HL-60 (cell line): ENCODE data around the gene PSTK.

Experiments used
- DNase-seq, 2 experiments: peaks; one replicate each; pipeline ENCODE4 v3.0.0-alpha.2; 2010 to 2020; ENCODE audit warnings: low read depth in 1 of 2, low spot score in 1 of 2
- H3K27ac ChIP-seq: fragments of 250-450 bp; sonication (Bioruptor Pico); replicated peaks from 2 replicates; pipeline ENCODE4 v1.5.1; 2020; ENCODE audit warnings: mild to moderate bottlenecking, moderate library complexity
- H3K27me3 ChIP-seq: fragments of 250-450 bp; sonication (Bioruptor Pico); 2 replicates; pipeline ENCODE4 v1.5.1; 2021; ENCODE audit warnings: mild to moderate bottlenecking, moderate library complexity; ENCODE audit not compliant: insufficient read depth, poor library complexity, severe bottlenecking
- H3K4me3 ChIP-seq: replicated peaks from 2 replicates; pipeline ENCODE4 v1.5.1; 2011; ENCODE audit warnings: mild to moderate bottlenecking, control low read depth, low read length; ENCODE audit not compliant: insufficient read depth
- GABPA ChIP-seq: IDR thresholded peaks from 2 replicates; pipeline ENCODE4 v1.6.1; 2012; ENCODE audit warnings: low read depth
- POLR2AphosphoS5 ChIP-seq: IDR thresholded peaks from 2 replicates; pipeline ENCODE4 v1.6.1; 2012; ENCODE audit warnings: low read depth
- SPI1 ChIP-seq: IDR thresholded peaks from 2 replicates; pipeline ENCODE4 v1.6.1; 2012; ENCODE audit warnings: low read depth, mild to moderate bottlenecking, borderline replicate concordance
- TF ChIP-seq, protein P1 (sequence below): IDR thresholded peaks from 2 replicates; pipeline ENCODE4 v1.6.1; 2012; ENCODE audit warnings: low read depth; ENCODE audit not compliant: insufficient replicate concordance
- TF ChIP-seq, protein P2 (sequence below): IDR thresholded peaks from one replicate; pipeline ENCODE4 v1.5.1; 2011; ENCODE audit warnings: low read length, control low read depth, inconsistent platforms; ENCODE audit not compliant: insufficient read depth

Gene PSTK

DNA sequence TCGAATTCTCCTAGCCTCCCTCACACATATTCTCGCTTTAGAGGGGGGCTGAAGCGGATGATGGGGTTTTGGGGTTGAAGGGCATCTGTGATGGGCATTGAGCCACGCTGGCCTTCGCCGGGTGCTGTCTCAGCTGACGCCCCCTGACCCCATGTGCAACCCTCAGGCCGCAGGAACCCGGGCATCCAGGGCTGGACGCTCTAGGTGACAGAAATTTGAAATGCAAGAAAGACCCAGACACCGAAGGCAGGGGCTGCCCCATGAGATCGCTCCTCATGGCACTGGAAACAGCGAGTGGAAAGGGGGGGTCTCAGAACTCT, 25.5 kb upstream of the PSTK start:
- no peak overlapping the region for H3K4me3 ChIP-seq
- no peak for DNase-seq
- no peaks in the 10 kb centered on the region for H3K27me3 ChIP-seq
- H3K27ac ChIP-seq, result peak overlapping the region; percentile 56
- TF ChIP-seq GABPA, result no peak
- TF ChIP-seq, protein P1, sequence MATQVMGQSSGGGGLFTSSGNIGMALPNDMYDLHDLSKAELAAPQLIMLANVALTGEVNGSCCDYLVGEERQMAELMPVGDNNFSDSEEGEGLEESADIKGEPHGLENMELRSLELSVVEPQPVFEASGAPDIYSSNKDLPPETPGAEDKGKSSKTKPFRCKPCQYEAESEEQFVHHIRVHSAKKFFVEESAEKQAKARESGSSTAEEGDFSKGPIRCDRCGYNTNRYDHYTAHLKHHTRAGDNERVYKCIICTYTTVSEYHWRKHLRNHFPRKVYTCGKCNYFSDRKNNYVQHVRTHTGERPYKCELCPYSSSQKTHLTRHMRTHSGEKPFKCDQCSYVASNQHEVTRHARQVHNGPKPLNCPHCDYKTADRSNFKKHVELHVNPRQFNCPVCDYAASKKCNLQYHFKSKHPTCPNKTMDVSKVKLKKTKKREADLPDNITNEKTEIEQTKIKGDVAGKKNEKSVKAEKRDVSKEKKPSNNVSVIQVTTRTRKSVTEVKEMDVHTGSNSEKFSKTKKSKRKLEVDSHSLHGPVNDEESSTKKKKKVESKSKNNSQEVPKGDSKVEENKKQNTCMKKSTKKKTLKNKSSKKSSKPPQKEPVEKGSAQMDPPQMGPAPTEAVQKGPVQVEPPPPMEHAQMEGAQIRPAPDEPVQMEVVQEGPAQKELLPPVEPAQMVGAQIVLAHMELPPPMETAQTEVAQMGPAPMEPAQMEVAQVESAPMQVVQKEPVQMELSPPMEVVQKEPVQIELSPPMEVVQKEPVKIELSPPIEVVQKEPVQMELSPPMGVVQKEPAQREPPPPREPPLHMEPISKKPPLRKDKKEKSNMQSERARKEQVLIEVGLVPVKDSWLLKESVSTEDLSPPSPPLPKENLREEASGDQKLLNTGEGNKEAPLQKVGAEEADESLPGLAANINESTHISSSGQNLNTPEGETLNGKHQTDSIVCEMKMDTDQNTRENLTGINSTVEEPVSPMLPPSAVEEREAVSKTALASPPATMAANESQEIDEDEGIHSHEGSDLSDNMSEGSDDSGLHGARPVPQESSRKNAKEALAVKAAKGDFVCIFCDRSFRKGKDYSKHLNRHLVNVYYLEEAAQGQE, result no peak
- no peak for TF ChIP-seq SPI1

DNA sequence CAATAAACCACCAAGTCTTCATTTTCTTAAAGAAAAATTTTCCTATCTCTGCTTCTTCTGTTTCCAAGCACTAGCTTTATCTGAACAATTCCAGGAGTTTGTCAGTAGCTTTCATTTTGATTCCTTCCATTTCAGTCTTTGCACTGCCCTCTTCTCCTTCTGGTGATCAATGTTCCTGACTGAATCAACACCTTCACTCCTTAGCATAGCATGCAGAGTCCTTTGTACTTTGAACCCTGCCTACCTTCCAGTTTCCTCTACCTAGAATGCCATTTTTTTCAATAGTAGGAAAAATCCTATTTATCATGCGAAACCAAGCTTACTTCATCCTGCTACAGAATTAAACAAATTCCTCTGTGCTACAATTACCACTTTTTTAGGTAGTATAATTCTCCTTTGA, 24.3 kb upstream of the PSTK start:
- TF ChIP-seq SPI1 (no peak), GABPA (no peak), POLR2AphosphoS5 (no peak)
- TF ChIP-seq, protein P1, result no peak
- TF ChIP-seq, protein P2, sequence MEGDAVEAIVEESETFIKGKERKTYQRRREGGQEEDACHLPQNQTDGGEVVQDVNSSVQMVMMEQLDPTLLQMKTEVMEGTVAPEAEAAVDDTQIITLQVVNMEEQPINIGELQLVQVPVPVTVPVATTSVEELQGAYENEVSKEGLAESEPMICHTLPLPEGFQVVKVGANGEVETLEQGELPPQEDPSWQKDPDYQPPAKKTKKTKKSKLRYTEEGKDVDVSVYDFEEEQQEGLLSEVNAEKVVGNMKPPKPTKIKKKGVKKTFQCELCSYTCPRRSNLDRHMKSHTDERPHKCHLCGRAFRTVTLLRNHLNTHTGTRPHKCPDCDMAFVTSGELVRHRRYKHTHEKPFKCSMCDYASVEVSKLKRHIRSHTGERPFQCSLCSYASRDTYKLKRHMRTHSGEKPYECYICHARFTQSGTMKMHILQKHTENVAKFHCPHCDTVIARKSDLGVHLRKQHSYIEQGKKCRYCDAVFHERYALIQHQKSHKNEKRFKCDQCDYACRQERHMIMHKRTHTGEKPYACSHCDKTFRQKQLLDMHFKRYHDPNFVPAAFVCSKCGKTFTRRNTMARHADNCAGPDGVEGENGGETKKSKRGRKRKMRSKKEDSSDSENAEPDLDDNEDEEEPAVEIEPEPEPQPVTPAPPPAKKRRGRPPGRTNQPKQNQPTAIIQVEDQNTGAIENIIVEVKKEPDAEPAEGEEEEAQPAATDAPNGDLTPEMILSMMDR, result no peak
- DNase-seq, result no peak
- Histone ChIP-seq H3K27me3 (no peaks in the 10 kb centered on the region), H3K27ac (no peak overlapping the region), H3K4me3 (no peak overlapping the region)

DNA sequence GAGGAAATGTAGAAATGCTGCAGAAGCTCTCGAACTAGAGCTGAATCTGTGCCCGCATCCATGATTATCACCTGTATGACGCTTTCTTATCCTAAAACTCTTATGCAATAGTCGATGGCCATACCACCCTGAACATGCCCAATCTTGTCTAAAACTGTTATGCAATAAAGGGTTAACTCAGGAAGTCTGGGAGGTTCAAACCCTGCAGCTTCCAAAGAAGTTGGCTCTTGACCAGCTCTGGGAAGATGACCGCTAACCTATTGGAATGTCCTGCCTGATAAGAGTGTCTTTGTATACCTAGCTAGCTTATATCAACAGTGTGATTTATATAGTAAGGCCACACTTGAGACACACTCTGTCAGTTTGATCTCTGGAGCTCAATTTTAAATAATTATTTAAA, 22.7 kb upstream of the PSTK start:
- no peak for DNase-seq
- Histone ChIP-seq H3K27ac (no peak overlapping the region), H3K4me3 (no peak overlapping the region), H3K27me3 (no peaks in the 10 kb centered on the region)
- TF ChIP-seq, protein P1, result no peak
- TF ChIP-seq GABPA, result no peak
- TF ChIP-seq, protein P2, result no peak
- no peak for TF ChIP-seq SPI1
- TF ChIP-seq POLR2AphosphoS5, result no peak

DNA sequence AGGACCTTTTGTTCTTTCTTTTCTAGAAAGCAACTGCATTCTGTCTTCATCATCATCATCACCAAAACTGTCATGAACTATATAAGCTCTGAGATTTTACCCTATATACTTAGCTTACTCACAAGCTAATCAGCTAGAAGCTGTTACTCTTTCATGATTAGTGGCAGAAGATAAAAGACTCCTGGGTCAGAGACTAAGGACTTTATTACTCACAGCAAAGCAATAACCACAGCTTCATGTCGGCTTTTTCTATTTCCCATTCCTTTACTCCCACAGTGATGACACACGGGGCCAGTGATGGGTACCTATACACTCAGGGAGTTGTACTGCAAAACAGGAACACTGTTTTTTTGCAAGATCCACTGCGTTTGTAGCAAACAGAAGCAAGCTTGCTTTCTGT, 17.8 kb upstream of the PSTK start:
- no peaks in the 10 kb centered on the region for H3K27me3 ChIP-seq
- no peak for DNase-seq
- H3K4me3 ChIP-seq, result no peak overlapping the region
- no peak overlapping the region for H3K27ac ChIP-seq
- no peak for TF ChIP-seq SPI1
